Measurements from ENCODE around the gene MSI1. TPM values are rescaled to one million over a fixed set of nuclear protein-coding genes. Genes with fewer than 3 reads are reported as not detected.

MSI1 gene
- total RNA-seq, 2 donors from 2014 or later, result 0.27 TPM; not detected in 1

GRCh38 chr12:120317224-120318105, 51.5 kb downstream of the MSI1 start:
- peak; percentile 66 for TF ChIP-seq CTCF (IDR thresholded peaks at IDR 0.05)
- DNase-seq (ENCODE audit: low spot score) (peak; percentile 100), ATAC-seq (ENCODE audit: insufficient number of reproducible peaks, low FRiP score, low read depth) (peak; percentile 100)
- Histone ChIP-seq H3K9me3 (no peaks in the 10 kb centered on the region), H3K4me1 (ENCODE audit: control insufficient read depth in 1 of 2, low read depth in 2 of 2) (peaks cover 3 to 6% of the 10 kb centered on the region in 2 donors), H3K4me3 (peak overlapping the region; percentile 79), H3K27ac (peak overlapping the region; percentile 62 to 70), H3K36me3 (no peaks in the 10 kb centered on the region), H3K27me3 (replicated peaks; ENCODE audit: insufficient read depth) (no peaks in the 10 kb centered on the region)

GRCh38 chr12:120316798-120317223, 52.2 kb downstream of the MSI1 start:
- Histone ChIP-seq H3K27me3 (replicated peaks; ENCODE audit: insufficient read depth) (no peaks in the 10 kb centered on the region), H3K4me3 (peak overlapping the region; percentile 79), H3K27ac (peak overlapping the region; percentile 62 to 70), H3K4me1 (ENCODE audit: control insufficient read depth in 1 of 2, low read depth in 2 of 2) (peaks cover 3 to 6% of the 10 kb centered on the region in 2 donors), H3K36me3 (no peaks in the 10 kb centered on the region), H3K9me3 (no peaks in the 10 kb centered on the region)
- no peak for TF ChIP-seq CTCF (IDR thresholded peaks at IDR 0.05)
- DNase-seq (ENCODE audit: low spot score) (no peak), ATAC-seq (ENCODE audit: insufficient number of reproducible peaks, low FRiP score, low read depth) (no peak)

GRCh38 chr12:120314220-120314619, 54.7 kb downstream of the MSI1 start:
- no peak for TF ChIP-seq CTCF (IDR thresholded peaks at IDR 0.05)
- no peak overlapping the region for H3K27ac ChIP-seq
- ATAC-seq (ENCODE audit: insufficient number of reproducible peaks, low FRiP score, low read depth) (no peak), DNase-seq (ENCODE audit: low spot score) (no peak)
- no peaks in the 10 kb centered on the region for H3K27me3 ChIP-seq (replicated peaks; ENCODE audit: insufficient read depth)
- H3K4me3 ChIP-seq, result no peak overlapping the region
- H3K9me3 ChIP-seq, result no peaks in the 10 kb centered on the region
- peaks cover 3 to 6% of the 10 kb centered on the region in 2 donors for H3K4me1 ChIP-seq (ENCODE audit: control insufficient read depth in 1 of 2, low read depth in 2 of 2)
- no peaks in the 10 kb centered on the region for H3K36me3 ChIP-seq

GRCh38 chr12:120301962-120302815, 66.8 kb downstream of the MSI1 start, which contains the start of gene SIRT4:
Gene SIRT4, plus strand, starts transcription at chr12:120302321. Its CDS starts 1,241 bp downstream, at chr12:120303562.
- H3K27ac ChIP-seq, result peak within 1 kb of the TSS; percentile 20 to 49
- TF ChIP-seq CTCF (IDR thresholded peaks at IDR 0.05), result peak; percentile 60
- H3K4me3 ChIP-seq, result peak within 1 kb of the TSS; percentile 80
- no peaks in the 10 kb centered on the region for H3K36me3 ChIP-seq
- peaks cover 3 to 5% of the 10 kb centered on the region in 2 donors for H3K4me1 ChIP-seq (ENCODE audit: control insufficient read depth in 1 of 2, low read depth in 2 of 2)
- no peaks in the 10 kb centered on the region for H3K9me3 ChIP-seq
- no peaks in the 10 kb centered on the region for H3K27me3 ChIP-seq (replicated peaks; ENCODE audit: insufficient read depth)
- DNase-seq (ENCODE audit: low spot score) (peak; percentile 89), ATAC-seq (ENCODE audit: insufficient number of reproducible peaks, low FRiP score, low read depth) (peak; percentile 94)

All from thoracic aorta (tissue), 2 donors.